ENCODE results near the gene YY2. TPM values are rescaled to one million over a fixed set of nuclear protein-coding genes. Genes with fewer than 3 reads are reported as not detected.

YY2 gene
- polyA plus RNA-seq, 1 donor from 2014 or later = 2.4 TPM

DNA sequence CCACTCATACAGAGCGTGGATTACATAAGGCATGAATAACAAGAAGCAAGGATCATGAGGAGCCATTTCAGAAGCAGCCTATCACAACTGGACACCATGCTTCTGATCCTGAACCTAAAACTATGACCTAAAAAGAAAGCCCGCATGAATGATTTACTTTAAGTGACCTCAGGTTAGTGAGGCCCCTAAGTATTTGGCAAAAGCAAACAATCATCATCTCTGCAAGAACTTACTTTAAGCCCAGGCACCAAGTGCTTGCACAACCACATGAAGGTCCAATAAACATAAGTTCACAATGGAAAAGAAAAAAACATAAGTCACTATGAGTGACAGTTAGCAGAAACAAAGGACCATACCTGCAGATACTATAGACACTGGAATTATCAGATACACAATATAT, 24.3 kb upstream of the YY2 start (continued):
- TF ChIP-seq SMC3 (conservative IDR thresholded peaks at IDR 0.05; ENCODE audit: poor library complexity) (no peak), MXI1 (conservative IDR thresholded peaks at IDR 0.05; ENCODE audit: poor library complexity, severe bottlenecking) (no peak)

DNA sequence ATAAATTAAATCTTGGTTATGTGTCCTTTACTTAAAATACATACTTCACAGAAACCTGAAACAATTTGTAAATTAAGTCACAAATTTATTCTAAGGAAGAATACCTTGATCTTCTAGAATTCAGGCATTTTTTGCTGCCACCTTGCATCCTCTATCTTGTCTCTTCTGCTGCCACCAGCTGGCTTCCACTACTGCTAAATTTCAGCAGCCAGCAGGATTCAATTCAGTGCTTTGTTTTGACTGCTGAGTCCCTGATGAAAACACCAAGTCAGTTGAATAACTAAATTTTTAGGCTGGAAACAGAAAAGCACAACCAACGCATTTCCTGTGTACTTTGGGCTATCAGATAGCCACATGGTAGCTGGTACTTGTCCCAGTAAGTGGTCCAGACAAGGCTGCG, 18.7 kb upstream of the YY2 start:
- Histone ChIP-seq H4K20me1 (ENCODE audit: insufficient read depth) (no peaks in the 10 kb centered on the region), H3K9ac (ENCODE audit: low read length) (no peak overlapping the region), H3K4me3 (ENCODE audit: low read length) (no peak overlapping the region), H3K9me3 (ENCODE audit: low read length) (no peaks in the 10 kb centered on the region), H3K4me2 (ENCODE audit: low read length) (no peak overlapping the region), H3K27ac (ENCODE audit: low read length) (no peak overlapping the region), H2AFZ (ENCODE audit: low read depth, low read length) (no peak overlapping the region), H3K9me2 (ENCODE audit: insufficient read depth, low read length) (no peaks in the 10 kb centered on the region), H3K36me3 (ENCODE audit: insufficient read depth, low read length) (no peaks in the 10 kb centered on the region), H3K27me3 (ENCODE audit: insufficient read depth, low read depth, low read length) (no peaks in the 10 kb centered on the region), H3K79me2 (replicated peaks; ENCODE audit: insufficient read depth, low read length) (peaks cover 6% of the 10 kb centered on the region), H3F3A (ENCODE audit: insufficient read depth, low read length, poor library complexity, severe bottlenecking) (no peaks in the 10 kb centered on the region)
- TF ChIP-seq, protein P1, sequence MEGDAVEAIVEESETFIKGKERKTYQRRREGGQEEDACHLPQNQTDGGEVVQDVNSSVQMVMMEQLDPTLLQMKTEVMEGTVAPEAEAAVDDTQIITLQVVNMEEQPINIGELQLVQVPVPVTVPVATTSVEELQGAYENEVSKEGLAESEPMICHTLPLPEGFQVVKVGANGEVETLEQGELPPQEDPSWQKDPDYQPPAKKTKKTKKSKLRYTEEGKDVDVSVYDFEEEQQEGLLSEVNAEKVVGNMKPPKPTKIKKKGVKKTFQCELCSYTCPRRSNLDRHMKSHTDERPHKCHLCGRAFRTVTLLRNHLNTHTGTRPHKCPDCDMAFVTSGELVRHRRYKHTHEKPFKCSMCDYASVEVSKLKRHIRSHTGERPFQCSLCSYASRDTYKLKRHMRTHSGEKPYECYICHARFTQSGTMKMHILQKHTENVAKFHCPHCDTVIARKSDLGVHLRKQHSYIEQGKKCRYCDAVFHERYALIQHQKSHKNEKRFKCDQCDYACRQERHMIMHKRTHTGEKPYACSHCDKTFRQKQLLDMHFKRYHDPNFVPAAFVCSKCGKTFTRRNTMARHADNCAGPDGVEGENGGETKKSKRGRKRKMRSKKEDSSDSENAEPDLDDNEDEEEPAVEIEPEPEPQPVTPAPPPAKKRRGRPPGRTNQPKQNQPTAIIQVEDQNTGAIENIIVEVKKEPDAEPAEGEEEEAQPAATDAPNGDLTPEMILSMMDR (IDR thresholded peaks at IDR 0.05; ENCODE audit: poor library complexity, severe bottlenecking) = no peak
- no peak for TF ChIP-seq RAD21 (conservative IDR thresholded peaks at IDR 0.05)
- no peak for TF ChIP-seq EP300 (conservative IDR thresholded peaks at IDR 0.05; ENCODE audit: poor library complexity, severe bottlenecking)
- TF ChIP-seq, protein P2, sequence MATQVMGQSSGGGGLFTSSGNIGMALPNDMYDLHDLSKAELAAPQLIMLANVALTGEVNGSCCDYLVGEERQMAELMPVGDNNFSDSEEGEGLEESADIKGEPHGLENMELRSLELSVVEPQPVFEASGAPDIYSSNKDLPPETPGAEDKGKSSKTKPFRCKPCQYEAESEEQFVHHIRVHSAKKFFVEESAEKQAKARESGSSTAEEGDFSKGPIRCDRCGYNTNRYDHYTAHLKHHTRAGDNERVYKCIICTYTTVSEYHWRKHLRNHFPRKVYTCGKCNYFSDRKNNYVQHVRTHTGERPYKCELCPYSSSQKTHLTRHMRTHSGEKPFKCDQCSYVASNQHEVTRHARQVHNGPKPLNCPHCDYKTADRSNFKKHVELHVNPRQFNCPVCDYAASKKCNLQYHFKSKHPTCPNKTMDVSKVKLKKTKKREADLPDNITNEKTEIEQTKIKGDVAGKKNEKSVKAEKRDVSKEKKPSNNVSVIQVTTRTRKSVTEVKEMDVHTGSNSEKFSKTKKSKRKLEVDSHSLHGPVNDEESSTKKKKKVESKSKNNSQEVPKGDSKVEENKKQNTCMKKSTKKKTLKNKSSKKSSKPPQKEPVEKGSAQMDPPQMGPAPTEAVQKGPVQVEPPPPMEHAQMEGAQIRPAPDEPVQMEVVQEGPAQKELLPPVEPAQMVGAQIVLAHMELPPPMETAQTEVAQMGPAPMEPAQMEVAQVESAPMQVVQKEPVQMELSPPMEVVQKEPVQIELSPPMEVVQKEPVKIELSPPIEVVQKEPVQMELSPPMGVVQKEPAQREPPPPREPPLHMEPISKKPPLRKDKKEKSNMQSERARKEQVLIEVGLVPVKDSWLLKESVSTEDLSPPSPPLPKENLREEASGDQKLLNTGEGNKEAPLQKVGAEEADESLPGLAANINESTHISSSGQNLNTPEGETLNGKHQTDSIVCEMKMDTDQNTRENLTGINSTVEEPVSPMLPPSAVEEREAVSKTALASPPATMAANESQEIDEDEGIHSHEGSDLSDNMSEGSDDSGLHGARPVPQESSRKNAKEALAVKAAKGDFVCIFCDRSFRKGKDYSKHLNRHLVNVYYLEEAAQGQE (IDR thresholded peaks at IDR 0.05; ENCODE audit: borderline replicate concordance) = no peak
- TF ChIP-seq POLR2AphosphoS5 (IDR thresholded peaks at IDR 0.05) = no peak
- no peak for TF ChIP-seq EZH2 (IDR thresholded peaks at IDR 0.05; ENCODE audit: borderline replicate concordance, insufficient read depth, low read length, poor library complexity, severe bottlenecking)
- no peak for TF ChIP-seq TAF1 (IDR thresholded peaks at IDR 0.05; ENCODE audit: low read depth)
- no peak for TF ChIP-seq MXI1 (conservative IDR thresholded peaks at IDR 0.05; ENCODE audit: poor library complexity, severe bottlenecking)
- no peak for TF ChIP-seq SMC3 (conservative IDR thresholded peaks at IDR 0.05; ENCODE audit: poor library complexity)

DNA sequence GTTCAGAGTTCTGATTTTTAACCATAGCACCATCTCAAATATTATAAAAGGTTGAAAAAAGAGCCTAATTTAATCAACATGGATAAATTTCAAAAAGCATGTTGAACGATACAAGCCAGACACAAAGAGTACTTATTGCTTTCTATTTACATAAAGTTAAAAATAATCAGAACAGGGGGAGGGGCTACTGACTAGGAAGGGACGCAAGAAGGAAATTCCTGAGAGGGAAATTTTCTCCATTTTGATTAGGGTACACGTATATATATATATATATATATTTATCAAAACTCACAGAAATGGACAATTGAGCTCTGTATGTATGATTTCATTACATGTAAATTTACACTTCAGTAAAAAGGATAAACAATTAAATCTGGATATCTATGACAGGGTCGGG, 16.9 kb upstream of the YY2 start:
- Histone ChIP-seq H3K4me3 (ENCODE audit: low read length) (peak overlapping the region; percentile 83), H3K79me2 (replicated peaks; ENCODE audit: insufficient read depth, low read length) (peaks cover 6% of the 10 kb centered on the region), H3K9me2 (ENCODE audit: insufficient read depth, low read length) (no peaks in the 10 kb centered on the region), H4K20me1 (ENCODE audit: insufficient read depth) (no peaks in the 10 kb centered on the region), H3K36me3 (ENCODE audit: insufficient read depth, low read length) (no peaks in the 10 kb centered on the region), H2AFZ (ENCODE audit: low read depth, low read length) (peak overlapping the region; percentile 56), H3K9me3 (ENCODE audit: low read length) (no peaks in the 10 kb centered on the region), H3K9ac (ENCODE audit: low read length) (peak overlapping the region; percentile 84), H3K27ac (ENCODE audit: low read length) (peak overlapping the region; percentile 71), H3K4me2 (ENCODE audit: low read length) (no peak overlapping the region), H3F3A (ENCODE audit: insufficient read depth, low read length, poor library complexity, severe bottlenecking) (no peaks in the 10 kb centered on the region), H3K27me3 (ENCODE audit: insufficient read depth, low read depth, low read length) (no peaks in the 10 kb centered on the region)
- no peak for TF ChIP-seq TAF1 (IDR thresholded peaks at IDR 0.05; ENCODE audit: low read depth)
- no peak for TF ChIP-seq EP300 (conservative IDR thresholded peaks at IDR 0.05; ENCODE audit: poor library complexity, severe bottlenecking)
- TF ChIP-seq POLR2AphosphoS5 (IDR thresholded peaks at IDR 0.05) = no peak
- TF ChIP-seq EZH2 (IDR thresholded peaks at IDR 0.05; ENCODE audit: borderline replicate concordance, insufficient read depth, low read length, poor library complexity, severe bottlenecking) = no peak
- TF ChIP-seq SMC3 (conservative IDR thresholded peaks at IDR 0.05; ENCODE audit: poor library complexity) = no peak
- TF ChIP-seq, protein P2 (IDR thresholded peaks at IDR 0.05; ENCODE audit: borderline replicate concordance) = no peak
- TF ChIP-seq, protein P1 (IDR thresholded peaks at IDR 0.05; ENCODE audit: poor library complexity, severe bottlenecking) = no peak
- no peak for TF ChIP-seq MXI1 (conservative IDR thresholded peaks at IDR 0.05; ENCODE audit: poor library complexity, severe bottlenecking)
- TF ChIP-seq RAD21 (conservative IDR thresholded peaks at IDR 0.05) = no peak
